Naive thymus-derived CD8-positive, alpha-beta T cell (primary cell): ENCODE data around the gene HGFAC. TPM values are rescaled to one million over a fixed set of nuclear protein-coding genes. Genes with fewer than 3 reads are reported as not detected.

Experiments used
- ATAC-seq, 2 donors: fragments of 150-1000 bp; cut with Tn5 transposase in 1 of 2; sonication (Bioruptor Pico), chemical (Tn5 transposase) in 1 of 2; 1 replicate in 1 of 2; 2 replicates in 1 of 2; pipeline ENCODE4 v1.10.0; 2021; ENCODE audit warnings: mild to moderate bottlenecking in 2 of 2, moderate library complexity in 2 of 2
- POLR2A ChIA-PET: fragments of 350-600 bp; sonication (Branson Sonifier 250); formaldehyde crosslinking; loops from one replicate; lab custom pipeline; 2021; ENCODE audit warnings: antibody characterized with exemption; lab: Charles Lee
- DNase-seq, 10 donors: peaks; one replicate each; pipeline versions ENCODE4 v3.0.0 to v3.0.0-alpha.2; 2020 to 2022
- H3K27ac Mint-ChIP-seq, 10 donors: one replicate each; pipeline ENCODE4 v1.8.0; 2020 to 2022; ENCODE audit warnings: mild to moderate bottlenecking in 10 of 10, mixed read lengths in 10 of 10, moderate library complexity in 4 of 10, inconsistent platforms in 1 of 10
- H3K27me3 Mint-ChIP-seq, 5 donors: one replicate each; pipeline ENCODE4 v1.8.0; 2021 to 2022; ENCODE audit warnings: mixed read lengths in 5 of 5
- H3K36me3 Mint-ChIP-seq, 3 donors: one replicate each; pipeline ENCODE4 v1.8.0; 2020 to 2022; ENCODE audit warnings: mixed read lengths in 3 of 3, mild to moderate bottlenecking in 2 of 3, inconsistent platforms in 1 of 3
- H3K4me1 Mint-ChIP-seq, 4 donors: one replicate each; pipeline ENCODE4 v1.8.0; 2021 to 2022; ENCODE audit warnings: mixed read lengths in 4 of 4
- H3K4me3 Mint-ChIP-seq, 10 donors: one replicate each; pipeline ENCODE4 v1.8.0; 2020 to 2022; ENCODE audit warnings: mild to moderate bottlenecking in 10 of 10, mixed read lengths in 10 of 10, moderate library complexity in 6 of 10, inconsistent platforms in 1 of 10
- H3K9me3 Mint-ChIP-seq, 9 donors: one replicate each; pipeline ENCODE4 v1.8.0; 2020 to 2022; ENCODE audit warnings: mixed read lengths in 9 of 9, mild to moderate bottlenecking in 3 of 9, inconsistent platforms in 1 of 9, moderate library complexity in 1 of 9
- polyA plus RNA-seq, 3 donors: library from polyadenylated mRNA; unstranded; fragments of 300-500 nt; fragmentation: Illumina TruSeq; gene quantifications; one replicate each; pipeline ENCODE4 v1.2.3, GENCODE V29; 2021
- total RNA-seq, 8 experiments: library from RNA in 2 of 8; stranded (reverse) in 2 of 8; gene quantifications; one replicate each; pipeline ENCODE4 v1.2.3 and lab custom pipeline; 2021 to 2026

HGFAC gene
- total and polyA plus RNA-seq, 5 experiments from 2014 or later: not detected

DNA sequence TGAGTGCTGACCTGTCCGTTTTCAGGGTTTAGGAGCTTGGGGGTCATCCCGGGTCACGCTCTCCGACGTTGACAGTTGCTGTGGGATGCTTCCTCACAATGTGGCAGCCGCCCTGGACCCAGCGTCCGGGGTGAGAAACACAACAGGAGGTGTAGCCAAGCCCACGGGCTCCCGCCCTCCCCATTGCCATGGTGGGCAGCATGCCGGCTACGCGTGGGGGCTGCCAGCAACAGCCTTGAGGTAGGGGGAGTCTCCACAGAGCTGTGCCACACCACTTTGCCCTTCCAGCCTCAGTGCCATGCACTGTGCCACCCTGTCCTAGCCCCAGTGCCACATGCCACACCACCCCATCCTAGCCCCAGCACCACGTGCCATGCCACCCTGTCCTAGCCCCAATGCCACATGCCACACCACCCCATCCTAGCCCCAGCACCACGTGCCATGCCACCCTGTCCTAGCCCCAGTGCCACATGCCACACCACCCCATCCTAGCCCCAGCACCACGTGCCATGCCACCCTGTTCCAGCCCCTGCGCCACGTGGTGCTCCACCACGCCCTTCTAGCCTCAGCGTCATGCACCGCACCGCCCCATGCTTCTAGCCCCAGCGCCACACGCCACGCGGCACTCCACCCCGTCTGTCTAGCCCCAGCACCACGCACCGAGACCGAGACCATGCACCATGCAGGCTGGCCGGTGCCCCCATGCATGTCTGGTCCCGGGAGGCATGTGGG lies 8.5 kb upstream of the HGFAC start:
- ATAC-seq (no peak), DNase-seq (no peak)
- Mint-ChIP-seq H3K27me3 (no peaks in the 10 kb centered on the region), H3K36me3 (no peaks in the 10 kb centered on the region), H3K4me3 (no peak overlapping the region), H3K4me1 (no peaks in the 10 kb centered on the region), H3K9me3 (no peaks in the 10 kb centered on the region), H3K27ac (no peak overlapping the region)
- POLR2A ChIA-PET: no interaction called here

DNA sequence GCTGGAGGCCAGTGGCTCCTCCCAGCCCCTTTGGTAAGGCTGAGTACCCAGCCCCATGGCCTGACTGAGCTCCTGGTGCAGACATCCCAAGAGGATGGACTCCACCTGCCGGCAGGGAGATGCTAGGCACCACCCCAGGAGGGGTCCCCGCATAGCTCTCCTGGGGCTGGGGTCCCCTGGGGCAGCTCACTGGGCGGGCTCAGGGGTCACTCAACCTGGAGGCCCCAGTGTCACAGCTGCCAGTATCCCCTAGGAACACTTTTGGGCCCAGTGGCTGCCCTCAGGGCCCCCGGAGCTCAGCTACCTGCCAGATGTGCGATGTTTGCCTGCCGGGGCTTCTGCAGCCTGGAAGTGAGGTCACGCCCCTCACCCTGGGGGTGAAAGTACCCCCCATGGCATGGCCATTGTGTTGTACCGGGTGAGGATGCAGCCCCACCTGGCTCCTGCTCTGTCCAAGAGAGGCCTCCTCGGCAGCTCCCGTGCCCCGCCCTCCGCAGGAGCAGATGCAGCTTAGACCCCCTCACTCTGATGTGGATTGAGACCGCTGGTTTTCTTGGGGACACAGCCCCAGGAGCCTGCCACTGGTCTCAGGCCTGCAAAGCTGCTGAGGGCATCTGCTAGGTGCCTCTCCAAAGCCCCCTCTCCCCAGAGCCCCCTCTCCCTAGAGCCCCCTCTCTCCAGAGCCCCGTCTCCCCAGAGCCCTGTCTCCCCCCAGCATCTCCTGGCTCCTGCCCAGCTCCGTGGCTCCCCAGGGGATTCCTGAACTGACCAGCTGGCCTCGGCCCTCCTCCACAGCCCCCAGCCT lies 6.7 kb upstream of the HGFAC start:
- Mint-ChIP-seq H3K4me1 (no peaks in the 10 kb centered on the region), H3K27me3 (no peaks in the 10 kb centered on the region), H3K27ac (no peak overlapping the region), H3K4me3 (no peak overlapping the region), H3K36me3 (no peaks in the 10 kb centered on the region), H3K9me3 (no peaks in the 10 kb centered on the region)
- ATAC-seq (no peak), DNase-seq (peak in 1 of 10 donors; percentile 57)
- POLR2A ChIA-PET: no interaction called here

DNA sequence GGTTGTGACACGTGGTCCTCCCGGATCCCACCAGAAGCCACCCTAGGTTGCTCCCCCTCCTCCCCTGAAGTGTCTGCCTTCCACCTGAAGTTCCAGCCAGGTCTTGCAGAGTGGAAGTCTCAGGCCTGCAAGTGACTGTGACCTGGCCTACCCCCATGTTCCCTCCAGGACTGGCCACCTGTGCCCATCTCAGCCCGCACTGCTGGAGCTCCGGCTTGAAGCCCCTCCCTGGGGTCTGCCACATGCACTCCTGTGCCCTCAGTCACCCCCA lies 6.1 kb upstream of the HGFAC start:
- POLR2A ChIA-PET: no interaction called here
- Mint-ChIP-seq H3K36me3 (no peaks in the 10 kb centered on the region), H3K4me1 (no peaks in the 10 kb centered on the region), H3K27me3 (no peaks in the 10 kb centered on the region), H3K27ac (no peak overlapping the region), H3K9me3 (no peaks in the 10 kb centered on the region), H3K4me3 (no peak overlapping the region)
- DNase-seq: no peak
- ATAC-seq: no peak

DNA sequence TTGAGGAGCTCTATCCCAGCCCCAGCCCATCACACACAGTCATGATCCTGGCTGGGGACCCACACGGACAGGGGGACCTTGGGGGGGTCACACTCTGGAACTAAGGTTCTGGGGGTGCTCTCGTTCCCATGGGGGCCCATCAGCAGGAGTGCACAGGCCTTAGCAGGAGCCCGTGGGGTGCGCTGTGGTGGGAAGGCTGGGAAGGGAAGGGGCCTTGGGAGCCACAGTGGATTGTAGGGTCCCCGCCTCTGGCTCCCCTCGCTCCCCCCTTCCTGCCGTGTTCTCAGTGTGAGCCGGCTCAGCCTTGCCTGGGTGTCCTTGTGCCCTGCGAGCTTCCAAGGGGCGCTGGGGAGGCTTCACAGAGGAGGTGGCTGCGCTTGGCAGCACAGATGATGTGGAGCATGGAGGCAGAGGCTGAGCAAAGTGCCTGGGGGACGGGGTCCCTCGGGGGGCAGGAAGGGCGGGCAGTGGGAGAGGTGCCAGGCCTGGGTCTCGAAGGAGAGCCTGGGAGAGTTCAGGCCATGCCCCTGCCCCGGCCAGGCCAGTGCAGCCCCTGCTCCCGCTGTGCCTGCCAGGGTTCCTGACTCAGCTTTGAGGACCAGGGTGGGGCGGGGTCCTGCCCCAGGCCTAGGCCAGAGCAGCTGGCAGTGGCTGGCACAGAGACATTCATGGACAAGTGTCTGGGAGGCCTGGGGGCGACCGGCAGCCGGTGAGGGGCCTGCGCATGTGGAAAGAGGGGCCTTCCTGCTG lies 5.5 kb upstream of the HGFAC start:
- POLR2A ChIA-PET: no interaction called here
- Mint-ChIP-seq H3K4me1 (no peaks in the 10 kb centered on the region), H3K27me3 (no peaks in the 10 kb centered on the region), H3K9me3 (no peaks in the 10 kb centered on the region), H3K27ac (no peak overlapping the region), H3K36me3 (no peaks in the 10 kb centered on the region), H3K4me3 (no peak overlapping the region)
- DNase-seq: no peak
- no peak for ATAC-seq

DNA sequence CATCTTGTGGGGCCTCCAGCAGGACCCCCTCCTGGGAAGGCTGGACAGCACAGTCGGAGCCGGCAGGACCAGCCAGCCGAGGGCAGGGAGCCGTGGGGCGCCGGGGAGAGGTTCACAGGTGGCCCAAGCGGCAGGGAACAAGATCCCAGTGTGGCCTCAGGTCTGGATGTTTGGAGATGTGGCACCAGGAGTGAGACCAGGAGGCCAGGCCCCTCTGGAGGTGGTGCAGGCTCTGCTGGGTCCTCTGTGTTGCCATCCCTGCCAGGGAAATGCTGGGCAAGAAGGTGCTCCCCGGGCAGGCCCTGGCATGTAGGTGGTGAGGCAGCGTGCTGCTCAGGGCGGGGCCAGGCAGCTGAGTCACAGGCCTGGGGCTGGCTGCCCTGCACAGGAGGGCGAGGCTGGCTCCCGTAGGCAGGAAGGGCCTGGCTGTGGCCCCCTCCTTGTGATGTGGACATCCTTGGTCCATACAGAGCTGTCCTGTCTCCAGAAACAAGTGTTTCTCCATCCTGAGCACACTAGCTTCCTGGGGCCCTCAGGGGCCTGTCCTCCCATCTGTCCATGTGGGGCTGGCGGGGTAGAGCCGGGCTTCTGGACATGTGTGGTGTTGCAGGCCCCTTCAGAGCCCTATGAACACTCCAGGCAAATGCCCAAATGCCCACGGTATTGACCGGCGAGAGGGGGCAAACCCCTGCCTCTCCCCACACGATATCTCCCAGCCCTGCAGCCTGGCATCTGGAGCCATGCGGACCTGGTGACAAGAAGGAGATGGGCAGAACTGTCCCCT lies 4.8 kb upstream of the HGFAC start:
- no peak for ATAC-seq
- POLR2A ChIA-PET: no interaction called here
- Mint-ChIP-seq H3K36me3 (no peaks in the 10 kb centered on the region), H3K9me3 (no peaks in the 10 kb centered on the region), H3K4me1 (no peaks in the 10 kb centered on the region), H3K27ac (no peak overlapping the region), H3K4me3 (no peak overlapping the region), H3K27me3 (no peaks in the 10 kb centered on the region)
- no peak for DNase-seq

DNA sequence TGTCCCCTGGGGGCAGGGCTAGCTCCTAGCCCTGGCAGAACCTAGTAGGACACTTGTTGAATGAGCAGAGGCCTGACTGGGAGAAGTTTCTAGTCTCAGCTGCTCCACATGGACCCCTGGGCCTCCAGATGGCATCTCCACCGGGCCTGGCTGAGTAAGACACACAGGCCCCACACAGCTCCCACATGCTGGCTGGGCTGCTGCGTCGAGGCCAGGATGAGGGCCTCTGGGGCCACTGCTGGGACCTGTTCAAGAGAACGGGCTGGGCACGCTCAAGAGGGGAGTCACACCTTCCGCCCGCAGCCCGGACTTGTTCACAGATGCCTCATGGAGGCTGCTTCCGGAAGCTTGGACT lies 4.2 kb upstream of the HGFAC start:
- no peak for DNase-seq
- Mint-ChIP-seq H3K4me1 (no peaks in the 10 kb centered on the region), H3K27me3 (no peaks in the 10 kb centered on the region), H3K4me3 (no peak overlapping the region), H3K36me3 (no peaks in the 10 kb centered on the region), H3K27ac (no peak overlapping the region), H3K9me3 (no peaks in the 10 kb centered on the region)
- ATAC-seq: no peak
- POLR2A ChIA-PET: no interaction called here

DNA sequence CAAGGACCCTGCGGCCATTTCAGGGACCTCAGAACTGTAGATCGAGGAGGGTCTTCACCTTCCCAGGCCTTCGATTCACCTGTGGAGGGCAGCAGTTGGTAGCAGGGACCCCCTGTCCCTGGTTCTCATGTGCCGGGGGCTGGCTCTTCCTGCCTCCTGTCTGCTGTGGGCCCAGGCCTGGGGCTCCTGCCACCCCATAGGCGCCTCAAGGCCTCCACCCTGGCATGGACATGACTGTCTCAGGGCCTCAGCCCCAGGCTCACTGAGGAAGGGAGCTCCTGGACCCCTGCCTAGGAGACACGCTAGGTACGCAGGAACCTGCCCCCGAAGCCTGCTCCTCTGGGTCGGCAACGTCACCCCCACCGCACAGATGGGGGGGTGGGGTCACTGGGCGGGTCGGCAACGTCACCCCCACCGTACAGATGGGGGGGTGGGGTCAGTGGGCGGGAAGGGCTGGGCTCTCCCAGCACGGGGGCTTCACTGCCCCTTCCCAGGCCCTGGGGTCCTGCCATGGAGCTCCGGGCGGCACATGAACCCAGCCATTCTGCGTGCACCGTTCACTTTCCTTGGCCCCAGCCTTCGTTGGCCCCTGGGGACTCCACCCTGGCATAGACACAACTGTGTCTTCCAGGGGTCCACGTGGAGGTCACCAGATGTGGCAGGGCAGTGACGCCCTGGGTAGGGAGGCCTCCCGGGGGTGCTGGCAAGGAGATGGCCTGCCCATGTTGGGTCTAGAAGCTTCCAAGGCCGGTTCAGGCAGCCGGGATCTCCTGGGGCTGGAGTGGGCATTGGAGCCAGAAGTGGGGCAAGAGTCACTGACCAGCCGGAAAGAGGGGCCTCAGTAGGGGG lies 3.5 kb upstream of the HGFAC start:
- no peak overlapping the region for H3K27ac Mint-ChIP-seq
- H3K36me3 Mint-ChIP-seq: no peaks in the 10 kb centered on the region
- POLR2A ChIA-PET: no interaction called here
- ATAC-seq (no peak), DNase-seq (no peak)
- no peaks in the 10 kb centered on the region for H3K4me1 Mint-ChIP-seq
- no peaks in the 10 kb centered on the region for H3K9me3 Mint-ChIP-seq
- no peaks in the 10 kb centered on the region for H3K27me3 Mint-ChIP-seq
- no peak overlapping the region for H3K4me3 Mint-ChIP-seq

DNA sequence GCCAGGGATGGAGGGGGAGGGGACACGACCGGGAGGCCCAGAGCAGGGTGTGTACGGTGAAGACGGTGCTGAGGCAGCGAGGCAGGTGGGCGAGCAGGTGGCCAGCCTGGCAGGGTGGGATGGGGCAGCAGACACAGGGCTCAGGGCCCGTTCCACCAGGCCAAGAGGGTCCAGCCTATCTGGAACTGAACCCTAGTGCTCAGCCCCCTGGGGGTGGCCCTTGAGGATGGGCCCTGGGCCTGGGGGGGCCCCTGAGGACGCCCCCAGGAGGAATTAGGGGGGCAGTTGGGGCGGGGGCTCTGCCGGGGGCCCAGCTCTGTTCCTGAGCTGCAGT lies 3.0 kb upstream of the HGFAC start:
- H3K4me1 Mint-ChIP-seq: no peaks in the 10 kb centered on the region
- H3K27me3 Mint-ChIP-seq: no peaks in the 10 kb centered on the region
- H3K36me3 Mint-ChIP-seq: no peaks in the 10 kb centered on the region
- H3K4me3 Mint-ChIP-seq: no peak overlapping the region
- no peak overlapping the region for H3K27ac Mint-ChIP-seq
- no peaks in the 10 kb centered on the region for H3K9me3 Mint-ChIP-seq
- POLR2A ChIA-PET: no interaction called here
- DNase-seq: no peak
- no peak for ATAC-seq

DNA sequence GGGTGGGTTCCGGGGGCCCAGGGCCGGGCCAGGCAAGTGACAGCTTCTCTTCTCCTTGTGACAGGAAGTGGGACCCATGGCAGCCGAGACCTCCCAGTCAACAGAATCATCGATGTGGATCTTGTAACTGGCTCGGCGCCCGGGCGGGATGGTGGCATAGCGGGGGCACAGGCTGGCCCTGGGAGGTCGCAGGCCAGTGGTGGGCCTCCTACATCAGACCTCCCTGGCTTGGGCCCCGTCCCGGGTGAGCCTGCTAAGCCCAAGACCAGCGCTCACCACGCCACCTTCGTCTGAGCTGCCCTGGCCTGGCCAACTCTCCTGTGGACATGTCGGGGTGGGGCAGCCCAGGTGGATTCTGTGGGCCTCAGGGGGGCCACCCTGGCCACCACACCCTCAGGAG lies 2.4 kb upstream of the HGFAC start:
- no peaks in the 10 kb centered on the region for H3K36me3 Mint-ChIP-seq
- no peak overlapping the region for H3K27ac Mint-ChIP-seq
- no peak overlapping the region for H3K4me3 Mint-ChIP-seq
- H3K27me3 Mint-ChIP-seq: no peaks in the 10 kb centered on the region
- H3K9me3 Mint-ChIP-seq: no peaks in the 10 kb centered on the region
- H3K4me1 Mint-ChIP-seq: no peaks in the 10 kb centered on the region
- POLR2A ChIA-PET: no interaction called here
- ATAC-seq (no peak), DNase-seq (no peak)

DNA sequence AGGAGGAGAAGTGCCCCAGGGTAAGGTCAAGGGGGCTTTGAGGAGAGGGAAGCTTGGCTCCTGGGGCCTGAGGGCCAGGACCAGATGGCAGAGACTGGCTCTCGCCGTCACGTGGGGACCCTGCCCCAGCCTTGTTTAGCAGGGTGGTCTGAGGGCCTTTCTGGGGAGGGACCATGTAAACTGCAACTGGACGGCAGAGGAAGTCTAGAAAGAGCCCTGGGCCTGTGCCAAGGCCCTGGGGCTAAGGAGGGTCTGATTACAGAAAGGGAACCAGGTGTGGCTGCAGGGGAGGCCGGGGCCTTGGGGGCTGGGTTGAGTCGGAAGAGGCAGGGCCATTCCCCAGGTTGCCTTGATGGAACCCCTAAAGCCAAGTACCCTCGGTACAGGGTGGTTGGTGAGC lies 1.8 kb upstream of the HGFAC start:
- ATAC-seq (no peak), DNase-seq (no peak)
- POLR2A ChIA-PET: no interaction called here
- Mint-ChIP-seq H3K36me3 (no peaks in the 10 kb centered on the region), H3K4me3 (no peak overlapping the region), H3K27ac (peak overlapping the region in 1 of 10 donors; percentile 87), H3K27me3 (no peaks in the 10 kb centered on the region), H3K9me3 (no peaks in the 10 kb centered on the region), H3K4me1 (no peaks in the 10 kb centered on the region)

DNA sequence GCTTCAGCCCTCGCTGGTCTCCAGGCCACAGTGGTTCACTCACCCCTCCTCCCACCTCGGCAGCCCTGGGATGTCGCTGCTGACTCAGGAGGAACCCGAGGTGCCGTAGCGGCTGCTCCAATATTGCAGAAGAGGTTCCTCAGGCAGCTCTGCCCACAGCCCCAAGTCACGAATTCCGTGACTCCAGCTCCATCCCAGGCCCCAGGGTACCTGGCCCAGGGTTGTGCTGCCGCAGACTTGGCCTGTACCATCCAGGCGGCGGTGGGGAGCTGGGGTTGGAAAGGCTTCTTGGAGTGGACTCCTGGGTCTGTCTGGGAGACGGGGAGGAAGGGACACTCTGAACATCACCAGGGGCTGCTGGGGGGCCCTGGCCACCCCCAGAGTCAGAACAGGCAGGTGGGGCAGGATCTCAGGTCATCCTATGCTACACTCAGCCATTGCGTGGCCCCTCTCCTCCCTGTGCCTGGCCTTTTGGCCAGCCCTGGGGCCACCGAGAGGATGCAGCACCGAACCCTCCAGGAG lies 728 bp upstream of the HGFAC start:
- Mint-ChIP-seq H3K4me3 (no peak overlapping the region), H3K36me3 (no peaks in the 10 kb centered on the region), H3K9me3 (no peaks in the 10 kb centered on the region), H3K27me3 (no peaks in the 10 kb centered on the region), H3K27ac (no peak overlapping the region), H3K4me1 (no peaks in the 10 kb centered on the region)
- DNase-seq (no peak), ATAC-seq (no peak)
- POLR2A ChIA-PET: no interaction called here

DNA sequence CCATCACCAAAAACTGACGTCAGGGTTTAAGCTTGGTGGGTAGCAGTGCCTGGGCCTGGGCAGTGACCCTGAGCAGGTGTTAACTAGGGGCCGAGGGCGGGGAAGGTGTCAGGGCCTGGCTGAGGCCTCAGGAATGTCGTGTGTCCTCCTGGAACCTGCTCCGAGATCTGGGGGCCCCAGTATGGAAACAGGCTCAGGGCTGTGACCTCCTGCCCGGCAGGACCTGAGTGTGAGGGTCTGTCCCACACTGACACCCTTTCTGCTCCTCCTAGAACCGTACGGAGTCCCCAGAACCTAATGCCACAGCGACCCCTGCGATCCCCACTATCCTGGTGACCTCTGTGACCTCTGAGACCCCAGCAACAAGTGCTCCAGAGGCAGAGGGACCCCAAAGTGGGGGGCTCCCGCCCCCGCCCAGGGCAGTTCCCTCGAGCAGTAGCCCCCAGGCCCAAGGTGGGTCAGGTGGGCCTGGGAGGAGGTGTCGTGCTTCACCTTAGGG lies 741 bp downstream of the HGFAC start:
- Mint-ChIP-seq H3K4me3 (no peak overlapping the region), H3K27ac (no peak overlapping the region)

More for the DNA sequence above, 741 bp downstream of the HGFAC start:
- POLR2A ChIA-PET: no interaction called here
- H3K9me3 Mint-ChIP-seq: no peaks in the 10 kb centered on the region
- DNase-seq: no peak
- no peaks in the 10 kb centered on the region for H3K4me1 Mint-ChIP-seq
- no peak for ATAC-seq
- no peaks in the 10 kb centered on the region for H3K27me3 Mint-ChIP-seq
- H3K36me3 Mint-ChIP-seq: no peaks in the 10 kb centered on the region
